Measurements from ENCODE around the gene ZNF628. TPM values are rescaled to one million over a fixed set of nuclear protein-coding genes. Genes with fewer than 3 reads are reported as not detected.

The ZNF628 gene
- polyA plus RNA-seq, 3 donors = 0.50 to 3.1 TPM; not detected in 1

- intact Hi-C loops (cut with micrococcal nuclease) = loop anchor here in 1 of 2 donors (2.0 kb wide), 1 partner anchor 14 kb away; the partner anchor contains the start of gene ZNF628
- Histone ChIP-seq H3K27me3 (ENCODE audit: control insufficient read depth in 2 of 2, insufficient read depth in 2 of 2, low read length in 2 of 2) (no peaks in the 10 kb centered on the region), H3K9ac (ENCODE audit: insufficient read depth, low read length, poor library complexity, severe bottlenecking) (no peak overlapping the region), H3K27ac (ENCODE audit: low read depth in 1 of 2, low read length in 2 of 2) (no peak overlapping the region), H4K20me1 (ENCODE audit: insufficient read depth, low read length) (no peaks in the 10 kb centered on the region), H3K36me3 (replicated peaks in 1 of 2; ENCODE audit: control insufficient read depth in 1 of 2, insufficient read depth in 2 of 2, low read length in 2 of 2) (no peaks in the 10 kb centered on the region), H2AFZ (ENCODE audit: insufficient read depth, low read depth, low read length, poor library complexity, severe bottlenecking) (no peak overlapping the region), H3K9me3 (replicated peaks in 1 of 2; ENCODE audit: control insufficient read depth in 1 of 2, insufficient read depth in 1 of 2, low read length in 2 of 2) (no peaks in the 10 kb centered on the region), H3K79me2 (ENCODE audit: insufficient read depth, low read length) (no peaks in the 10 kb centered on the region), H3K4me3 (replicated peaks in 1 of 3; ENCODE audit: low read depth in 2 of 3, low read length in 3 of 3) (peak overlapping the region in 1 of 3 experiments; percentile 83), H3K4me1 (ENCODE audit: control insufficient read depth in 1 of 2, insufficient read depth in 2 of 2, low read length in 2 of 2) (peaks cover 15 to 24% of the 10 kb centered on the region in 2 donors), H3K4me2 (replicated peaks; ENCODE audit: extremely low read depth, low read length, poor library complexity, severe bottlenecking) (peak overlapping the region; percentile 77)
- 77% methylated on average over 3 of the region's 11 CpGs for WGBS (ENCODE audit: insufficient coverage)
- DNase-seq = no peak
- Mint-ChIP-seq H3K4me1 (peaks cover 18% of the 10 kb centered on the region), H3K36me3 (peaks cover 0 to 2% of the 10 kb centered on the region in 2 donors), H3K27ac (peak overlapping the region in 1 of 7 donors; percentile 45), H3K4me3 (peak overlapping the region; percentile 87 to 94), H3K9me3 (no peaks in the 10 kb centered on the region), H3K27me3 (ENCODE audit: low read depth in 3 of 3) (peaks cover 2 to 7% (median 5%) of the 10 kb centered on the region in 3 donors)
- no peak for TF ChIP-seq CTCF (IDR thresholded peaks at IDR 0.05)
Measured at GRCh38 chr19:55462722-55463121, 13.7 kb upstream of the ZNF628 start.

- intact Hi-C loops (cut with micrococcal nuclease) = loop anchor here in 1 of 2 donors (2.0 kb wide), 1 partner anchor 13 kb away; the partner anchor contains the start of gene ZNF628
- WGBS (ENCODE audit: insufficient coverage) = 85% methylated on average over 15 of the region's 15 CpGs
- no peak overlapping the region for H3K4me3 ChIP-seq (replicated peaks in 1 of 3; ENCODE audit: low read depth in 2 of 3, low read length in 3 of 3)
- TF ChIP-seq CTCF (IDR thresholded peaks at IDR 0.05) = no peak
- H3K4me3 Mint-ChIP-seq = no peak overlapping the region
- peaks cover 21% of the 10 kb centered on the region for H3K4me1 Mint-ChIP-seq
- no peaks in the 10 kb centered on the region for H3K27me3 ChIP-seq (ENCODE audit: control insufficient read depth in 2 of 2, insufficient read depth in 2 of 2, low read length in 2 of 2)
- DNase-seq = no peak
- no peaks in the 10 kb centered on the region for H3K9me3 ChIP-seq (replicated peaks in 1 of 2; ENCODE audit: control insufficient read depth in 1 of 2, insufficient read depth in 1 of 2, low read length in 2 of 2)
- H3K4me2 ChIP-seq (replicated peaks; ENCODE audit: extremely low read depth, low read length, poor library complexity, severe bottlenecking) = no peak overlapping the region
- H3K36me3 ChIP-seq (replicated peaks in 1 of 2; ENCODE audit: control insufficient read depth in 1 of 2, insufficient read depth in 2 of 2, low read length in 2 of 2) = no peaks in the 10 kb centered on the region
- H3K4me1 ChIP-seq (ENCODE audit: control insufficient read depth in 1 of 2, insufficient read depth in 2 of 2, low read length in 2 of 2) = peaks cover 15 to 24% of the 10 kb centered on the region in 2 donors
- no peak overlapping the region for H3K27ac Mint-ChIP-seq
- H3K79me2 ChIP-seq (ENCODE audit: insufficient read depth, low read length) = no peaks in the 10 kb centered on the region
- H4K20me1 ChIP-seq (ENCODE audit: insufficient read depth, low read length) = no peaks in the 10 kb centered on the region
- peaks cover 5 to 10% (median 5%) of the 10 kb centered on the region in 3 donors for H3K27me3 Mint-ChIP-seq (ENCODE audit: low read depth in 3 of 3)
- no peaks in the 10 kb centered on the region for H3K9me3 Mint-ChIP-seq
- H3K9ac ChIP-seq (ENCODE audit: insufficient read depth, low read length, poor library complexity, severe bottlenecking) = no peak overlapping the region
- no peak overlapping the region for H2AFZ ChIP-seq (ENCODE audit: insufficient read depth, low read depth, low read length, poor library complexity, severe bottlenecking)
- no peaks in the 10 kb centered on the region for H3K36me3 Mint-ChIP-seq
- no peak overlapping the region for H3K27ac ChIP-seq (ENCODE audit: low read depth in 1 of 2, low read length in 2 of 2)
Measured at GRCh38 chr19:55463583-55464031, 12.8 kb upstream of the ZNF628 start.
